ENCODE data around the gene GC. TPM values are rescaled to one million over a fixed set of nuclear protein-coding genes. Genes with fewer than 3 reads are reported as not detected.

The GC gene
- total RNA-seq, 1 experiment from 2014 or later: not detected

DNA sequence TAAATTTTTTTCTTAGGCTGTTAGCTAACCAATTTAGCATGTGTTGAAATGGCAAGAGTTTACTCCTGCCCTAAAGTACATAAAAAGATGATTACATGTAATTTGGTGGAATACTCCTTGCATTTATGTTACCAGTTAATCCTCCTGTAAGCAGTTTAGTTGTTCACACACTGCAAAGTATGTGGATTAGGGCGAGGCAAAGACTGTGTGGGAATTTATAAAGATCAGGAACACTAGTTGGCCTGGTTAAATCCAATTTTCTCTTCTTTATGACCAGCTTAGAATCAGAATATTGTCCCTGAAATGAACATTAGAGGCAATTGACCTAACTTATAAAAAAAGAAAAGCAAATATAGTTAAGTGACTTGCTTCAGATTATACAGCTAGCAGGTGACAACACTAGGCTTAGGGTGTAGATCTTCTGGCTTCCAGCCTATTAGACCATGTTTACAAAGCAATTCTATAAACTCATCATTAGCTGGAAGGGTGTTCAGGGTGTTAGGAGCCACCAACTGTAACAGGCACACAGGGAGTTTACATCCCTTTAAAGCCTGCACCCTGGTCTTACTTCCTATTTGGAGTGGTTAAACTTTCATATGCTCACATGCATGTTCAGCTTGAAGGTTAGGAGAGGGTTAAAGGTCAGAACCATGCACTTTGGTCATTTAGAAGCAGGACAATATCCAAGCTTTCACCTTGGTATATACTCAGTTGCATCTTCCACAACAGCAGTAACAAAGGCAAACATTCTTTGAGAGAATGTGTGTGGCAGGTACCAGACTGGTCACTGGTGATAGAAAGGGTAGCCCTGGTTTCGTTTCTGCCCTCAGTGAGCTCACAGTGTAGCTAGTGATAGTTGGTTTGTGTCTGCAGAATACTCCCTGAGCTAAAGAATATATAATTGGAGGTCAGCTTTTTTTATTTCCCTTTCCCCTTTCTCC lies 72.6 kb downstream of the GC start:
- H2BK12ac ChIP-seq (ENCODE audit: insufficient read length, low read depth, low read length): no peak overlapping the region
- H3T11ph ChIP-seq (ENCODE audit: low read length): no peak overlapping the region
- H2BK15ac ChIP-seq (ENCODE audit: low read depth, low read length): no peak overlapping the region
- H3K4me1 Mint-ChIP-seq: peaks cover 0 to 2% of the 10 kb centered on the region in 2 experiments; a peak in 1 of 4 replicates
- no peak overlapping the region for H3K18ac ChIP-seq (ENCODE audit: insufficient read length, low read depth, low read length)
- no peak overlapping the region for H3K23ac ChIP-seq (ENCODE audit: insufficient read length, low read depth, low read length)
- H3K27ac ChIP-seq (ENCODE audit: insufficient read length, low read depth, low read length): no peak overlapping the region
- no peaks in the 10 kb centered on the region for H3K27me3 ChIP-seq (ENCODE audit: insufficient read depth, low read length)
- no peak overlapping the region for H3K56ac ChIP-seq (ENCODE audit: insufficient read length, low read depth, low read length)
- no peak overlapping the region for H2BK120ac ChIP-seq (ENCODE audit: low read depth, low read length, poor library complexity, severe bottlenecking)
- no peak overlapping the region for H4K8ac ChIP-seq (replicated peaks; ENCODE audit: insufficient read length, low read depth, low read length)
- DNase-seq: no peak
- no CpG with 5 or more reads among the region's 2 CpGs for WGBS (ENCODE audit: extremely low coverage, insufficient read length, low lambda C conversion rate)
- H3K9me3 ChIP-seq (ENCODE audit: control insufficient read depth, low read depth, low read length): no peaks in the 10 kb centered on the region
- no peaks in the 10 kb centered on the region for H3K23me2 ChIP-seq (ENCODE audit: insufficient read length, low read depth, low read length, poor library complexity, severe bottlenecking)
- no peak overlapping the region for H2BK20ac ChIP-seq (ENCODE audit: low read depth, low read length, poor library complexity, severe bottlenecking)
- no peaks in the 10 kb centered on the region for H3K36me3 Mint-ChIP-seq (ENCODE audit: insufficient read depth in 1 of 3, low read depth in 3 of 3)
- H2BK5ac ChIP-seq (ENCODE audit: insufficient read length, low read length): no peak overlapping the region
- H2AFZ ChIP-seq (ENCODE audit: low read length): no peak overlapping the region
- no peaks in the 10 kb centered on the region for H3K79me2 ChIP-seq (ENCODE audit: insufficient read depth, low read length)
- H3K4me3 Mint-ChIP-seq: no peak overlapping the region
- H3K27ac Mint-ChIP-seq: no peak overlapping the region
- H3K4me1 ChIP-seq (ENCODE audit: insufficient read depth, low read length): no peaks in the 10 kb centered on the region
- H4K91ac ChIP-seq (ENCODE audit: insufficient read length, low read depth, low read length): no peak overlapping the region
- no peak overlapping the region for H4K5ac ChIP-seq (ENCODE audit: insufficient read length, low read depth, low read length)
- no peaks in the 10 kb centered on the region for H3K79me1 ChIP-seq (ENCODE audit: insufficient read depth, low read depth, low read length, poor library complexity, severe bottlenecking)
- no peak overlapping the region for H3K9ac ChIP-seq (ENCODE audit: extremely low read depth, insufficient read length, low read length)
- H3K4me2 ChIP-seq (ENCODE audit: insufficient read depth, insufficient read length, low read length): no peak overlapping the region
- H3K27me3 Mint-ChIP-seq (ENCODE audit: low read depth): no peaks in the 10 kb centered on the region
- TF ChIP-seq, protein P1, sequence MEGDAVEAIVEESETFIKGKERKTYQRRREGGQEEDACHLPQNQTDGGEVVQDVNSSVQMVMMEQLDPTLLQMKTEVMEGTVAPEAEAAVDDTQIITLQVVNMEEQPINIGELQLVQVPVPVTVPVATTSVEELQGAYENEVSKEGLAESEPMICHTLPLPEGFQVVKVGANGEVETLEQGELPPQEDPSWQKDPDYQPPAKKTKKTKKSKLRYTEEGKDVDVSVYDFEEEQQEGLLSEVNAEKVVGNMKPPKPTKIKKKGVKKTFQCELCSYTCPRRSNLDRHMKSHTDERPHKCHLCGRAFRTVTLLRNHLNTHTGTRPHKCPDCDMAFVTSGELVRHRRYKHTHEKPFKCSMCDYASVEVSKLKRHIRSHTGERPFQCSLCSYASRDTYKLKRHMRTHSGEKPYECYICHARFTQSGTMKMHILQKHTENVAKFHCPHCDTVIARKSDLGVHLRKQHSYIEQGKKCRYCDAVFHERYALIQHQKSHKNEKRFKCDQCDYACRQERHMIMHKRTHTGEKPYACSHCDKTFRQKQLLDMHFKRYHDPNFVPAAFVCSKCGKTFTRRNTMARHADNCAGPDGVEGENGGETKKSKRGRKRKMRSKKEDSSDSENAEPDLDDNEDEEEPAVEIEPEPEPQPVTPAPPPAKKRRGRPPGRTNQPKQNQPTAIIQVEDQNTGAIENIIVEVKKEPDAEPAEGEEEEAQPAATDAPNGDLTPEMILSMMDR (conservative IDR thresholded peaks at IDR 0.05): no peak
- H3K4ac ChIP-seq (ENCODE audit: low read depth, low read length): no peak overlapping the region
- no peaks in the 10 kb centered on the region for H4K20me1 ChIP-seq (ENCODE audit: control insufficient read depth, insufficient read depth, insufficient read length)
- no peak overlapping the region for H2AK5ac ChIP-seq (ENCODE audit: insufficient read length, low read length)
- no peak overlapping the region for H3K14ac ChIP-seq (ENCODE audit: insufficient read depth, low read length)
- H3K9me3 Mint-ChIP-seq: no peaks in the 10 kb centered on the region; a peak in 1 of 5 replicates
